ENCODE data around the gene GABRR2.

GRCh38 chr6:89269252-89269651, 45.8 kb downstream of the GABRR2 start:
- TF ChIP-seq CTCF (IDR thresholded peaks at IDR 0.05) (no peak), EZH2 (IDR thresholded peaks at IDR 0.05) (no peak)

Data from neural progenitor cell (in vitro differentiated cells).